ENCODE results near the gene EMSY. TPM values are rescaled to one million over a fixed set of nuclear protein-coding genes. Genes with fewer than 3 reads are reported as not detected.

EMSY gene
- total and polyA plus RNA-seq, 9 of the 15 experiments (the other 6 are each of a cell fraction or from before 2014, with no cell fraction given), result 12.7 to 25.4 (median 17.9) TPM

DNA sequence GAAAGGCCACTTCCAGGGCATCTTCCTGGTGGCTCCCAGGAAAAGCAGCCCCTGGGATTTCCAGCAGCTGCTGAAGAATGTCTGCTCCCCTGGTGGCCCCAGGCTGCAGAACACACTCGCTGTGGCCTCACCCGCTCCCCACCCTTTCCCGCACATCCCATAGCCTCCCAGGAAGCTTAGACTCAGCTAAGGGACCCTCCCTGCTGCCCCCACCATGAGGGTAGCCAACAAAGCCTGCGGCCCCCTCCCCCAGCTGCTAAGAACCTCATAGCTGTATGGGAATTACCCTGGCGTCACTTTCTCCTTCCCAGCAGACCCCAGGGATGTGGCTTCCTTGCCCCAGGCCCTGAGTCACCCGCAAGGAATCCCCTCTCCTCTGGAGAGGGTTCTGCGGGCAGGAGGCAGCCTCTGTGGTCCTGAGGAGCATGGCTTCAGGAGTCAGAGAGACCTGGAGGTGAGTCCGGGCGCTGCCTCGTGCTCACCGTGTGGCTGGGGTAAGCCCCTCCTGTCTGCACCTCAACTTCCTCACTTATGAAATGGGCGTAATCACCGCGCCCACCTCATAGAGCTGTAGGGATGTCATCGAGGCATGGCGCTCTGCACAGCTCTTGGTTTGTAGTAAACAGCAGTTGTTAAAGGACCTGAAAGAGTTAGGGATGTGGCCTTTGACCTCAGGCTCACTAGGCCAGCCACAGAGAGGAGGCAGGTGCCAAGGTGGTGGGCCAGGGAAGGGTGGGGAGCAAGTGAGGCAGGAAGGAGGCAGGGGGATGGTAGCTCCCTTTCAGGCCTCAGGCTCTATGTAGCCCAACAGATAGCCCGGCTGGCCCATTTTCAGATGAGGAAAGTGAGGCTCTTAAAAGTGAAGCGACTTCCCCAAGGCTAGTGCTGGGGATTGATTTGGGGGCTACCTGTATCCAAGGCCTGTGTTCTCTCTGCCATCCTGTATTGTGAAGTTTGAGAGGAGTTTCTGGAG lies 154.5 kb downstream of the EMSY start:
- Histone ChIP-seq H3K4me3 (no peak overlapping the region), H3K79me2 (ENCODE audit: control insufficient read depth, insufficient read depth, low read length) (no peaks in the 10 kb centered on the region), H3K4me1 (replicated peaks in 1 of 2; ENCODE audit: control insufficient read depth in 2 of 2, insufficient read depth in 2 of 2, low read length in 2 of 2) (peaks cover 0 to 8% of the 10 kb centered on the region in 2 experiments; a peak in 3 of 5 replicates), H3K4me2 (ENCODE audit: insufficient read depth, low read length) (no peak overlapping the region), H3K9me1 (ENCODE audit: control insufficient read depth, insufficient read depth, low read length) (no peaks in the 10 kb centered on the region), H4K20me1 (replicated peaks; ENCODE audit: control insufficient read depth, insufficient read depth, low read length) (peaks cover 4% of the 10 kb centered on the region; the same call in 1 of the 2 replicates), H3K27me3 (ENCODE audit: control insufficient read depth in 2 of 2, insufficient read depth in 2 of 2, low read length in 2 of 2) (peaks cover 0 to 18% of the 10 kb centered on the region in 2 experiments; a peak in 2 of 5 replicates), H3K9me3 (replicated peaks; ENCODE audit: control insufficient read depth, insufficient read depth, low read depth, low read length) (no peaks in the 10 kb centered on the region), H3K9ac (ENCODE audit: insufficient read depth in 1 of 2, low read depth in 2 of 2, low read length in 2 of 2) (0 out of 4 replicates have a peak overlapping the region, but pooled peaks of 1 of the 2 experiments have one; percentile 4), H3K27ac (ENCODE audit: extremely low read depth, low read depth, low read length) (no peak overlapping the region), H3K36me3 (ENCODE audit: control insufficient read depth, insufficient read depth, low read length) (no peaks in the 10 kb centered on the region), H2AFZ (ENCODE audit: low read depth, low read length) (no peak overlapping the region)
- in situ Hi-C loops (cut with MboI), result no loop called here
- ATAC-seq (0 out of 3 replicates have a peak, but pooled peaks have one; percentile 37), FAIRE-seq (no peak), DNase-seq (ENCODE audit: extremely low read depth in 1 of 4, low spot score in 3 of 4) (peak in 2 of 4 experiments; percentile 38 to 50)
- no peak for TF ChIP-seq ZFX (CRISPR knock-in tag; IDR thresholded peaks at IDR 0.05)
- no peak for TF ChIP-seq ZNF253 (CRISPR knock-in tag; conservative IDR thresholded peaks at IDR 0.05)
- TF ChIP-seq, protein P1, sequence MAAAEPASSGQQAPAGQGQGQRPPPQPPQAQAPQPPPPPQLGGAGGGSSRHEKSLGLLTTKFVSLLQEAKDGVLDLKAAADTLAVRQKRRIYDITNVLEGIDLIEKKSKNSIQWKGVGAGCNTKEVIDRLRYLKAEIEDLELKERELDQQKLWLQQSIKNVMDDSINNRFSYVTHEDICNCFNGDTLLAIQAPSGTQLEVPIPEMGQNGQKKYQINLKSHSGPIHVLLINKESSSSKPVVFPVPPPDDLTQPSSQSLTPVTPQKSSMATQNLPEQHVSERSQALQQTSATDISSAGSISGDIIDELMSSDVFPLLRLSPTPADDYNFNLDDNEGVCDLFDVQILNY (CRISPR knock-in tag; IDR thresholded peaks at IDR 0.05), result no peak
- TF ChIP-seq FOXA1 (IDR thresholded peaks at IDR 0.05; ENCODE audit: borderline replicate concordance), result no peak
- BruUV-seq (replicated peaks), result no TSS peak
- intact Hi-C loops (cut with micrococcal nuclease), result no loop called here
- POLR2A ChIA-PET, result interaction anchor here (0.8 to 1.1 kb wide), 3 partner anchors 22 to 83 kb away, joined by 3 read pairs; no protein-coding TSS in a partner anchor
- CTCF ChIA-PET (ENCODE audit: low intra/inter-chr PET ratio), result no interaction called here
- WGBS (ENCODE audit: insufficient coverage, low coverage, missing lambda C conversion rate), result 34% methylated on average over 17 of the region's 18 CpGs

Measured in K562 (cell line).